Cardiac fibroblast (primary cell): Measurements from ENCODE around the gene OTOGL.

Source experiments
- DNase-seq, 2 donors: peaks; one replicate each; pipeline versions ENCODE4 v3.0.0 to v3.0.0-alpha.2; 2010; ENCODE audit warnings: low read depth in 2 of 2
- H3K4me3 ChIP-seq, 2 donors: replicated peaks in 1 of 2; 1 replicate in 1 of 2; 2 replicates in 1 of 2; pipeline ENCODE4 v1.5.1; 2011; ENCODE audit warnings: low read depth in 2 of 2, low read length in 2 of 2, mild to moderate bottlenecking in 2 of 2, moderate library complexity in 1 of 2
- CTCF ChIP-seq: IDR thresholded peaks from one replicate; pipeline ENCODE4 v1.5.1; 2011; ENCODE audit warnings: low read depth, mild to moderate bottlenecking, low read length, inconsistent platforms

The OTOGL gene

GRCh38 chr12:80151131-80151530 lies 51.8 kb downstream of the OTOGL start:
- no peak for DNase-seq

GRCh38 chr12:80154261-80154660 lies 54.9 kb downstream of the OTOGL start:
- TF ChIP-seq CTCF: no peak

More at GRCh38 chr12:80151131-80151530, 51.8 kb downstream of the OTOGL start:
- H3K4me3 ChIP-seq: no peak overlapping the region
- no peak for TF ChIP-seq CTCF

GRCh38 chr12:80156306-80156705 lies 57.0 kb downstream of the OTOGL start:
- H3K4me3 ChIP-seq: no peak overlapping the region
- DNase-seq: no peak
- no peak for TF ChIP-seq CTCF

More at GRCh38 chr12:80154261-80154660, 54.9 kb downstream of the OTOGL start:
- H3K4me3 ChIP-seq: no peak overlapping the region
- peak in 1 of 2 donors; percentile 23 for DNase-seq

- peak in 1 of 2 donors; percentile 14 for DNase-seq
- no peak for TF ChIP-seq CTCF
- H3K4me3 ChIP-seq: no peak overlapping the region
These were observed 58.3 kb downstream of the OTOGL start for GRCh38 chr12:80157645-80158044.

GRCh38 chr12:80161612-80162011 lies 62.3 kb downstream of the OTOGL start:
- no peak overlapping the region for H3K4me3 ChIP-seq
- no peak for TF ChIP-seq CTCF
- DNase-seq: no peak

GRCh38 chr12:80162177-80162576 lies 62.8 kb downstream of the OTOGL start:
- no peak overlapping the region for H3K4me3 ChIP-seq
- no peak for TF ChIP-seq CTCF
- no peak for DNase-seq

GRCh38 chr12:80165746-80166145 lies 66.4 kb downstream of the OTOGL start:
- no peak for TF ChIP-seq CTCF
- no peak for DNase-seq
- no peak overlapping the region for H3K4me3 ChIP-seq
